Neural cell (in vitro differentiated cells): ENCODE measurements around the gene EEPD1.

Experiments used
- CTCF ChIP-seq: fragments of 450-650 bp; IDR thresholded peaks from 2 replicates; pipeline ENCODE4 v1.5.1; 2014; ENCODE audit warnings: antibody characterized with exemption, mild to moderate bottlenecking, moderate library complexity; ENCODE audit not compliant: poor library complexity, severe bottlenecking
- EP300 ChIP-seq: fragments of 450-650 bp; conservative IDR thresholded peaks from 2 replicates; pipeline ENCODE4 v1.6.1; 2014; ENCODE audit warnings: antibody characterized with exemption, mild to moderate bottlenecking, moderate library complexity; ENCODE audit not compliant: poor library complexity, severe bottlenecking
- EZH2 ChIP-seq: fragments of 200-600, 300-800 bp; shearing (Covaris generic), sonication (generic); IDR thresholded peaks from 2 replicates; pipeline ENCODE4 v1.6.1; 2014; ENCODE audit warnings: antibody characterized with exemption, low read length, borderline replicate concordance, mild to moderate bottlenecking; ENCODE audit not compliant: insufficient read depth, poor library complexity, severe bottlenecking
- MXI1 ChIP-seq: fragments of 450-650 bp; conservative IDR thresholded peaks from 2 replicates; pipeline ENCODE4 v1.6.1; 2014; ENCODE audit warnings: antibody characterized with exemption, mild to moderate bottlenecking; ENCODE audit not compliant: poor library complexity, severe bottlenecking
- POLR2AphosphoS5 ChIP-seq: IDR thresholded peaks from 2 replicates; pipeline ENCODE4 v1.6.1; 2012
- RAD21 ChIP-seq: fragments of 450-650 bp; conservative IDR thresholded peaks from 2 replicates; pipeline ENCODE4 v1.6.1; 2014; ENCODE audit warnings: antibody characterized with exemption, mild to moderate bottlenecking, moderate library complexity
- REST ChIP-seq: IDR thresholded peaks from 2 replicates; pipeline ENCODE4 v1.6.1; 2012; ENCODE audit warnings: borderline replicate concordance
- SMC3 ChIP-seq: fragments of 450-650 bp; conservative IDR thresholded peaks from 2 replicates; pipeline ENCODE4 v1.6.1; 2014; ENCODE audit warnings: antibody characterized with exemption, mild to moderate bottlenecking, moderate library complexity; ENCODE audit not compliant: poor library complexity
- TAF1 ChIP-seq: IDR thresholded peaks from 2 replicates; pipeline ENCODE4 v1.6.1; 2012; ENCODE audit warnings: low read depth

DNA sequence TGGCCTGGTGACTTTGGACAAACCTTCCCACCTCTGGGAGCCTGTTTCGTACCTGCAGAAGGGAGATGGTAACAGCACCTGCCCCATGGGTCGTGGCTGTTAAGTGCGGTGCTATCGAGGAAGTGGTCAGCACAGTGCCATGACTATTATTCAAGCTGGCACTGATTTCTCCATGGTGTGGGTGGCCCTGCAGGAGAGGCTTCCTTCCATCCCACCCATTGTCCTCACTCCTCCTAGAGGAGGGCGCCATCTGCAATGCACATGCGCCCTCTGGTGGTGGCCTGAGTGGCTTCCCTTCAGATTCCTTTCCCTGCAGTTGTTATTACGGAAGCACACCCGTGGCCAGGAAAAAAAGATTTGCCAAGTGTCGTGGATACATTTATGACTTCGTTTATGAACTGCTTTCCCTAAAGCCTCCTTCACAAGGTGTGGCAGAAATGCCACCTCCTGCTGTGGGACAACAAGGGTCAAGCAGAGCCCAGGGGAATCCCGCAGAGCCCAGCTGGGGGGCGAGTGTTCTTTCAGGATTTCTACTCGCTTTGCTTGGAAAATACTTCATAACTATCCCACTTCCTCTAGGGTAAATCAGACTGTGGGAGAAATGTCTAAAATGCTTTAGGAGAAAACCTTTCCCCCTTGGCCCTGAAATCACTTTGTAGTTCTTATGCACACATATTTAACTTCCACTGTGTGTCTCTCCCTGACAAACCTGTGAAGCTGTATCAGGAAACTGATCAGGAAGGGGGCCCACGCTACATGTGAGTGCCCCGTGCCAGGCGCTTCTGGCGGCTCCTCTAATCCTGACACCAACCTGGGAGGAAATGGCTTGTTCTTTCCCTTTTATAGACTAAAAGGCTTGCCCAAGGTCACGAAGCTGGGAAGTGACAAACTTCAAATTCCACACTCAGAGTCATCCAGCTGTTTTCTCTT, 138.6 kb downstream of the EEPD1 start:
- TF ChIP-seq POLR2AphosphoS5 = no peak
- TF ChIP-seq CTCF = peak; percentile 98
- no peak for TF ChIP-seq TAF1
- no peak for TF ChIP-seq MXI1
- no peak for TF ChIP-seq EZH2
- no peak for TF ChIP-seq EP300
- TF ChIP-seq SMC3 = peak; percentile 100
- peak; percentile 12 for TF ChIP-seq REST
- TF ChIP-seq RAD21 = peak; percentile 99
